Measurements from ENCODE around the gene EPHA4.

Gene EPHA4

GRCh38 chr2:221446140-221446539, 126.0 kb downstream of the EPHA4 start:
- H3K27ac ChIP-seq (ENCODE audit: low read length), result no peak overlapping the region

GRCh38 chr2:221444106-221444505, 128.0 kb downstream of the EPHA4 start:
- Histone ChIP-seq H3K4me2 (ENCODE audit: low read length) (no peak overlapping the region), H3K4me3 (ENCODE audit: low read length) (no peak overlapping the region)

More at GRCh38 chr2:221446140-221446539, 126.0 kb downstream of the EPHA4 start:
- Histone ChIP-seq H3K79me2 (ENCODE audit: low read length) (no peaks in the 10 kb centered on the region), H3K36me3 (replicated peaks; ENCODE audit: low read depth, low read length) (no peaks in the 10 kb centered on the region), H3K4me3 (ENCODE audit: low read length) (no peak overlapping the region), H3K4me1 (ENCODE audit: low read length) (peaks cover under 1% of the 10 kb centered on the region; the same call in 1 of the 2 replicates), H3K4me2 (ENCODE audit: low read length) (no peak overlapping the region), H4K20me1 (ENCODE audit: insufficient read depth, low read length) (no peaks in the 10 kb centered on the region), H2AFZ (ENCODE audit: low read depth, low read length) (no peak overlapping the region), H3K9ac (ENCODE audit: low read length) (no peak overlapping the region), H3K27me3 (ENCODE audit: low read depth, low read length) (no peaks in the 10 kb centered on the region), H3K9me3 (ENCODE audit: insufficient read depth, low read length) (no peaks in the 10 kb centered on the region)
- TF ChIP-seq EZH2phosphoT487 (IDR thresholded peaks at IDR 0.05; ENCODE audit: low read depth) (no peak), CTCF (IDR thresholded peaks at IDR 0.05; ENCODE audit: low read depth, low read length) (no peak)

GRCh38 chr2:221443645-221444044, 128.5 kb downstream of the EPHA4 start:
- Histone ChIP-seq H3K27ac (ENCODE audit: low read length) (no peak overlapping the region), H2AFZ (ENCODE audit: low read depth, low read length) (no peak overlapping the region), H4K20me1 (ENCODE audit: insufficient read depth, low read length) (no peaks in the 10 kb centered on the region), H3K9me3 (ENCODE audit: insufficient read depth, low read length) (no peaks in the 10 kb centered on the region), H3K4me3 (ENCODE audit: low read length) (no peak overlapping the region), H3K79me2 (ENCODE audit: low read length) (no peaks in the 10 kb centered on the region), H3K9ac (ENCODE audit: low read length) (no peak overlapping the region), H3K4me1 (ENCODE audit: low read length) (no peaks in the 10 kb centered on the region), H3K36me3 (replicated peaks; ENCODE audit: low read depth, low read length) (no peaks in the 10 kb centered on the region), H3K27me3 (ENCODE audit: low read depth, low read length) (no peaks in the 10 kb centered on the region), H3K4me2 (ENCODE audit: low read length) (no peak overlapping the region)
- TF ChIP-seq CTCF (IDR thresholded peaks at IDR 0.05; ENCODE audit: low read depth, low read length), result no peak
- no peak for TF ChIP-seq EZH2phosphoT487 (IDR thresholded peaks at IDR 0.05; ENCODE audit: low read depth)

More at GRCh38 chr2:221444106-221444505, 128.0 kb downstream of the EPHA4 start:
- no peak for TF ChIP-seq EZH2phosphoT487 (IDR thresholded peaks at IDR 0.05; ENCODE audit: low read depth)
- no peak for TF ChIP-seq CTCF (IDR thresholded peaks at IDR 0.05; ENCODE audit: low read depth, low read length)
- no peak overlapping the region for H3K9ac ChIP-seq (ENCODE audit: low read length)
- H3K27ac ChIP-seq (ENCODE audit: low read length), result no peak overlapping the region
- no peak overlapping the region for H2AFZ ChIP-seq (ENCODE audit: low read depth, low read length)
- no peaks in the 10 kb centered on the region for H3K9me3 ChIP-seq (ENCODE audit: insufficient read depth, low read length)
- no peaks in the 10 kb centered on the region for H3K27me3 ChIP-seq (ENCODE audit: low read depth, low read length)
- no peaks in the 10 kb centered on the region for H3K36me3 ChIP-seq (replicated peaks; ENCODE audit: low read depth, low read length)
- H3K79me2 ChIP-seq (ENCODE audit: low read length), result no peaks in the 10 kb centered on the region
- no peaks in the 10 kb centered on the region for H3K4me1 ChIP-seq (ENCODE audit: low read length)
- no peaks in the 10 kb centered on the region for H4K20me1 ChIP-seq (ENCODE audit: insufficient read depth, low read length)

DNA sequence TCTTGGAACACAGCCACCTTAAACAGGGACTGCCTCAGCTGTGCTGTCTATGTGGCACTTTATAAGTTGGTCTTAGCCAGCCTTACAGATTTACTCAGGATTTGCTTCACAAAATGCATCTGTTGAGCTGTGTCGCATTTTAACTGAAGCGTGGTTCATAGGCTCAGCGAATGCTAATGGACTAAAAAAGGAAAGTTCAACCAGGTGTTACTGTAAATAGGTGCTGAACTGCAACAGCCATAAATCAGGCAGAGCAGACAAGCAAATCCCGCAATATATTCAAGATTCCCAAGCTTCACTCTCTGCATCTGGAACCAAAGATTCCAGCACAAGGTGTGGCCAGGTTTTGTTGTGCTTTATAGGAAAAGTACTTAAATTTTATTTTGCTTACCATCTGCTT, 130.0 kb downstream of the EPHA4 start:
- no peaks in the 10 kb centered on the region for H3K4me1 ChIP-seq (ENCODE audit: low read length)
- H2AFZ ChIP-seq (ENCODE audit: low read depth, low read length), result no peak overlapping the region
- H3K9me3 ChIP-seq (ENCODE audit: insufficient read depth, low read length), result no peaks in the 10 kb centered on the region
- no peaks in the 10 kb centered on the region for H4K20me1 ChIP-seq (ENCODE audit: insufficient read depth, low read length)
- TF ChIP-seq EZH2phosphoT487 (IDR thresholded peaks at IDR 0.05; ENCODE audit: low read depth) (no peak), CTCF (IDR thresholded peaks at IDR 0.05; ENCODE audit: low read depth, low read length) (no peak)
- no peak overlapping the region for H3K9ac ChIP-seq (ENCODE audit: low read length)
- no peak overlapping the region for H3K4me2 ChIP-seq (ENCODE audit: low read length)
- H3K79me2 ChIP-seq (ENCODE audit: low read length), result no peaks in the 10 kb centered on the region
- H3K27ac ChIP-seq (ENCODE audit: low read length), result no peak overlapping the region
- H3K27me3 ChIP-seq (ENCODE audit: low read depth, low read length), result no peaks in the 10 kb centered on the region
- H3K4me3 ChIP-seq (ENCODE audit: low read length), result no peak overlapping the region
- no peaks in the 10 kb centered on the region for H3K36me3 ChIP-seq (replicated peaks; ENCODE audit: low read depth, low read length)
